Stimulated activated CD4-positive, alpha-beta T cell treated with anti-CD3 and anti-CD28 coated beads, TNF-alpha, amount 100 ng/mL, for 4 hours (primary cell): ENCODE measurements around the gene FOXP1.

ENCODE experiments used
- DNase-seq, 3 experiments: peaks; one replicate each; pipeline ENCODE4 v3.0.0-alpha.2; 2020; ENCODE audit warnings: low read depth in 3 of 3

The FOXP1 gene

DNA sequence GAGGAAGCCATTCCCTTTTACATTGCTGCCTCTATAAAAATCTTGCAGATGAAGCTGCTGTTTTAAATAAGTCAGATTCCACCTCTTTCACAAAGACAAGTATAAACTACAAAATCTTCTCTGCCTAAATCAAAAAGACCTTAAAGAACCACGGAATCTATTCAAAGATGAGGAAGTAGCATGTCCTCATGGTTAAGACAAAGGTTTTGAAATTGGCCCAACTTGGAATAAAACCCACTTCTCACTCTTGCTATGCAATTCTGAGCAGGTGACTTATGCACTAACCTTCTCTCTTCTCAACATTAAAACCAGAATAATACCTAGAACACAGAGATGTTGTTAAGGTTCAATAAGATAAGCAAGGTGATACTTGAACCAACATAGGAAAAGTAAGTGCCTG is 97.6 kb downstream of the FOXP1 start:
- no peak for DNase-seq

DNA sequence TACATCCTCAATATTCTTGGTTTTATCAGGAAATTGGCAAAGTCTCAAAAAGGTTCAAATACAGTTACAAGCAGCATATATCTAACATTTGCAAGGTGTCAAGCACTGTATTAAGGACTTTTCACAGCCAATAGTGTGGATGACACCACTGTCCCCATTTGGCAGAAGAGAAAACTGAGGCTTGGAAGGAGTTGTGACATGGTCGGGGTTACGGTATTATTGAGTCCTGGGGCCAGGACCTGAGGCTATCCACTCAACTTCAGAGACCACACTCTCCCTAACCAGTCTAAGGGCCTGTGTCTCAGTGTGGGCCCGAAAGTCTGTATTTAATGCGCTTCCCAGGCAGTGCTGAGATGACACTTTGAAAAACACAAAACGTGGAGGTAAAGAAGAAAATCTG is 99.1 kb downstream of the FOXP1 start:
- DNase-seq, result no peak

DNA sequence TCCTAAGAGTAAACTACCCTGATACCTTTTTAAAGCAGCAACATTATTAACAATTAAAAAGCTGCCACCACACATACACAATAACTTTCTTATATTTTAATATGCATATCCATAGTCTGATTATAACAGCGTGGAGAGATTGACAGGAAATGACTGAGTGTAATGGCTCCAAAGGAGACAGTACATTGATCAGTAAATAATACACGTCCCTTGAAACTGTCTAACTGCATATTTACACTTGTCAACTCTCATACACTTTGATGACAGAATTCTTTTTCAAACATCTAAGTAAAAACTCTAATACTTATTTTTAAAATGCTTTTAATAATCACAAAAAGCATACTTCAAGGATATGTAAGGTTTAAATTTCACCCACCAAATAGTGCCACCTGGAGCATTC is 99.5 kb downstream of the FOXP1 start:
- no peak for DNase-seq

DNA sequence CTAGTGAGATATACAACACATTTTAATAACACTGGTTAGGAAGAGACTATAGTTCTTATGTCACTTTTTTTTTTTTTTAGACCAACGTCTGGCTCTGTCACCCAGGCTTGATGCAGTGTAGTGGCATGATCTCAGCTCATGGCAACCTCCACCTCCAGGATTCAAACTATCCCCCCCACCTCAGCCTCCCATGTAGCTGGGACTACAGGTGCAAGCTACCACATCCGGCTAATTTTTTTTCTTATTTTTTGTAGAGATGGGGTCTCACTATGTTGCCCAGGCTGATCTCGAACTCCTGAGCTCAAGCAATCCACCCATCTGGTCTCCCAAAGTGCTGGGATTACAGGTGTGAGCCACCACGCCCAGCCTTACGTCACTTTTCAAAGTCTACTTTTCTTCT is 100.8 kb downstream of the FOXP1 start:
- no peak for DNase-seq

DNA sequence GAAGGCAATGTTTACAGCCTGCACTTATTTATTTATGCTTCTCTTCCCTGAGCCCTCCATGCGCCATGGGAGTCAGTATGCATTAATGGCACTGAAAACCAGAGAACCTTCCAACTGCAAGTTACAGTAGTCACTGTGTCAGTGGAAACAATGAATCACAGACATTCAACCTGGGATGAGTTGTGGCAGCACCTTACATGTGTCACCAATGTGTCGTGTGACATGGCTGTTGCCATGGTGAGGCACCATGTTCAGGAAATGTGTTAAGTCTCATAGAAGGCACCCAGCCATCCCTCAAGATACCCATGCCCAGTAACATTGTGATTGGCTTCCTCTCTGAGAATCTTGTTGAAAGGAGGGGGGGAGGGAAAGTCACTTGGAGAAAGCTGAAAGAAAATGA is 105.0 kb downstream of the FOXP1 start:
- DNase-seq, result peak in 2 of 3 experiments; percentile 59

DNA sequence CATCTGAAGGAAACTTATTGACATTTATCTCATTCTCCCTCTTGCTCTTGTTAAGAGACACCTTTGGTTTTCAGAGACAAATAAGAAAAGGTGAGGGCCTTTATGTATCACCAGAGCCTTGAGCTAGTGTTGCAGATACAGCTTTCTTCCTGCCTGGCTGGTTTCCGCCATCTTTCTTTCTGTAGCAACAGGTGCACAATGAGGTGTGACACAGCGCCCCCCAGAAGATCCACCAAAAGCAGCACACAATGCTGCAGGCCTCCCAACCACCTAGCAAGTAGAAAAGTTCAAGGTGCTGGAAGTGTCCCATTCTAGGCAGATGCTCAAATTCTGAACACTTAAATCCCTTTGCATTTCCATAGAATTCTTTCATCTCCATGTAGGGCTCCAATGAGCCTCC is 106.6 kb downstream of the FOXP1 start:
- no peak for DNase-seq

DNA sequence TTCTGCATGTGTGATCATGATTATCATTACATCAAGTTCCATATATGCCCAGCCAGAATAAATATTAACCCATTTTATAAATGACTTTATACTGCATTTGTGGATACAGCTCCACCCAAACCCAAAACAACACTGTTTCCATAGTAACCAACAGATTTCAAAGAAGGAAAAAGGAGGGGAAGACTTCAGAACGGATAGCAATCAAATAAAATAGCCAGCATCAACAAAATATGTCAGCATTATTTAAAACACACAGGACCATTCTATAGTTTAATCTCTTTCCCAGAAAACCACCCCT is 114.4 kb downstream of the FOXP1 start:
- DNase-seq, result no peak

DNA sequence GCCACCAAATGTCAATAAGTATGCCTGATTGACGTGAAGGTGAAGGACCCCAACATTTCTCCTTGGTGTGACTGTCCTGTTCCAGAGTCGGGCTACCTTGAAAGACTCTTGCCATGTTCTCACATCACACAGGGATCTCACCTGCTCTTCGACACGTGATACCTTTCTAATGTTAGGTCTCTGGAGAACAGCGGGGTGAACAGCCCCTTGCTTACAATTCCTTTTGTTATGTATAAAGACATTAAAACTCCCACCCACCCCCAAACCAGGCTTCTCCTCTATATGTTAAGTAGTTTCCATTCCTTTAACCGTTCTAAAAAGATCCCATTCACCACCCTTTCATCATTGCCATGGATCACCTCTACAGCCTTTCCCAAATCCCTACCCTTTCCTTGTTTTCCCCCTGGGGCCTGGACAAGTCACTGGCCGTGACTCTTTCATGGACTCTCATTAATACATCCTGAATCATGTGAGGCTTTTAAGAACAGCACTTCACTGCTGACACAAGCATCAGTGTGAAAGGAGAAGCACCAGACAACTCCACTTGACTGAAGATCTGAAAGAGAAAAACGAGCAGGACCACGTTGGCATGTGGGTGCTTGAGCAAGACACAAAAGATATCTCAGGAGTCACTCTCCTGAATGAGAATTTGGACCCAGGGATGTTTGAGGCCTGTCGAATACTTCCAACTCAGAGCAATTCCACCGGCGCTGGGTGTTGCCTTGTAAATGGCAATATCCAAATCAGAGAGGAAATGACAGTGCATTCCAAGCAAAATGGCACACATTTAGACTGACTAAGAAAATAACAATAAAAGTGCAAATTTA is 115.0 kb downstream of the FOXP1 start:
- no peak for DNase-seq

DNA sequence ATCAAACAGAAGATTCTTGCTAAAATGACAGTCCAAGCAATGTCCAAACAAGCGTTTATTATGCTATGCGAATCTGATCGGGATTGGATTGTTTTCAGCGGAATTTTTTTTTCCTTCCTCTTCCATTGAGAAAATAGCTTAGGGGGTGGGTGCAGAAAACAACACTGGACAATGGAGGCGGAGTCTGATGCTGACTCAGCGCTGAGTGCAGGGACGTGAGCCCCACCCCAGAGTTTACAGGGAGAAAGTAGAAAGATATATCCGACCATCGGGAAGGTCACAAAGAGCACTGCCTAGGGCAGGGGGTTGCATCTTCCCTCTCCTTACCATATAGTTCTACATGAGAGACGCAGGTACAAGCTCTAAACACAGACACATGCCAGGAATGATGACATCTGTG is 117.0 kb downstream of the FOXP1 start:
- DNase-seq, result no peak

DNA sequence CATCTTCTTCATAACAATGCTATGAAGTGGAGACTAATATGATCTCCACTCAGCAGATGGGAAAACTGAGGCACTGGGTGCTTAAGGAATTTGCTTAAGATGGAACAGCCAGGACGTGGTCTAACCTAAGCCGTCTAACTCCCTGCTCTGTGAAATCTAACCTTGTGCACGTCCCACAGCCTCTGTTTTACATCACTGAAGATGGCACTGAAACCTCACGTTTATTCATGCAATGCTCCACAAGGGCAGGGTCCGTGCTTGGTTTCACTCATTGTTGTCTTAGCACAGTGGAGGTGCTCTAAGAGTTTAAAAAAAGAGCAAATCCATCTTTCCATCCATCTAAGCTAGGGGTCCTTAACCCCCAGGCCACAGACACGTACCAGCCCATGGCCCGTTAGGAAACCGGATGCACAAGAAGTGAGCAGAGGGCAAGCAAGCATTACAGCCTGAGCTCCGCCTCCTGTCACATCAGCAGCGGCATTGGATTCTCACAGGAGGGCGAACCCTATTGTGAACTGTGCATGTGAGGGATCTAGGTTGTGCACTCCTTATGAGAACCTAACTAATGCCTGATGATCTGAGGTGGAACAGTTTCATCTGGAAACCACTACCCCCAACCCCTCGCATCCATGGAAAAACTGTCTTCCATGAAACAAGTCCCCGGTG is 118.0 kb downstream of the FOXP1 start:
- DNase-seq, result no peak

DNA sequence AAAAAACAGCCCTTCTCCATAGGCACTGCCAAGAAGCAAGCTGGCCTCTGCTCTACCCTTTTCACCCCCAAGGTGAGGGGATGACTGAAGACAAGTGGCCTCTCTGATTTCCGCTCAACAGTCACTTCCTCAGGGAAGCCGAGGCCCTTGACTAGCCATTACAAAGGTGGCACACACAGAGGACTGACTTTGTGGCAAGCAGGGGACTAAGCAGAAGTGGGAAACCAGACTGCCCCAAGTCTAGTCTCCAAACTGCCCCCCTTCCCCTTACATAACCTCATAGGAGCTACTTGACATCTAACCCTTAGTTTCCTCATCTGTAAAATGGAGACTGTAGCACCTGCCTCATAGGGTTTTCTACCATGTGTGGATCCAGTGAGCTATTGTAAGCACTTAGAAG is 118.9 kb downstream of the FOXP1 start:
- DNase-seq, result no peak

DNA sequence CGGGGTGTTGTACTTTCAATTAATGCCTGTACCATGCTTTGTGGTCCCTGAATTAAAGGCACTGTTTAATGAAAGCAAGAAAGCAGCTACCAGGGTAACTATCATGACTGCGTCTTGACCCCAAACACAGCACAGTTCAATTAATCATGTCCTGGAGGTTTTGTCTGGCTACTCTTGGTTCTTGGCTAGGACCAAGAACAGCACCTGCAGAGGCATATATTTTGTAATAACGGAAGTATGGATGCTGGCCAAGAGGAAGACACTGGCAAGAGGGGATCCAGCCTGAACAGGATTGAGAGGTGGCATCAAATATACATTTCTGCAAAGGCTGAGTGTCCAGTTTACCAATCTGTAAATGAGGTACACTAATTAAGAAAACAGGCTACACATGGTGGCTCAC is 119.9 kb downstream of the FOXP1 start:
- DNase-seq, result no peak

DNA sequence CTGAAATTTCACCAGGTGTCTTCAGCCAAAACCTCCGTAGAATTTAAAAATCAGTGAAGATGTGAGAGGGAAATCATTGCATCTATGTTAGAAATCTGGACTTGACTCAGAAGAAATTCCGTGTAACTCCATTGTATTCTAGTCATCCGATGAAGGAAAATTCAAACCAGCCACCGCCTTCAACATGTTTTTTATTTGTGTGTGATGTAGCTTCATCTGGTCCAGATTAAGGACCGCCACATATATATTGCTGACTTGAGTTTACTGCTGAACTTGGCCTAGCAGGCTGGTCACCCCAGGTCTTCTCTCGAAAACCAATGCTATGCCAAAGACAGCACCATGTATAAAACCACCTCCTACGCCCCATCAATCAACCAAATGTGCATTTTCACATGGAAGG is 120.9 kb downstream of the FOXP1 start:
- DNase-seq, result no peak

DNA sequence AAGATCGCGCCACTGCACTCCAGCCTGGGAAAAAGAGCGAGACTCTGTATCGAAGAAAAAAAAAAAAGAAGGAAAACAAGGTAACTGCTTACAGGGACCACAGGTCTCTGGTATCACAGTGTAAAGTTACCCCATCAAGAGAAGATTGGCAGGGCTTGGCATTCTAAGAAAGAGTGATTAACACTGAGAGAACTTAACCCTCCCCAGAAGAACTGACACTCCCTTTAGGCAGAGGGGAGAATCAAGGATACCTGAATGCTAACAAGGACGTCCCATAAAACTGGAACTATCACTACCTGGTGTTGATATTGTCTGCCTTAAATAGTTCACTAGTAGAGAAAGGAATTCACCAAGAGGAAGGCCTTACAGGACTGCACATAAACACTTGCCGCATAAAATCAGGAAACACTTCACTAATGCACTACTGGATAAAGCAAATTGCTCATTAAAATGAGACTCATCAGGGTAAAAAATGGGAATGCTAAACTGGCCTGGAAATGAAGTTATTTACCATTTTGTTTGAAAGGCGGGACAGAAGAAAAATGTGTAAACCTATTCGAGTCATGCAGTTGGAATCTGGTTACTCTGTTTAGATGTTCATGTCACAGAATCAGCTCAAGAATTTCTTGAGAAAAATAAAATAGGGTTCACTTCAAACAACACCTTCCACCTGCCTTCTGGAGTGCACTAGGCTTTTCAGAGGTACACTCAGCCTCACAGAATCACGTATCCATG is 121.6 kb downstream of the FOXP1 start:
- DNase-seq, result no peak

DNA sequence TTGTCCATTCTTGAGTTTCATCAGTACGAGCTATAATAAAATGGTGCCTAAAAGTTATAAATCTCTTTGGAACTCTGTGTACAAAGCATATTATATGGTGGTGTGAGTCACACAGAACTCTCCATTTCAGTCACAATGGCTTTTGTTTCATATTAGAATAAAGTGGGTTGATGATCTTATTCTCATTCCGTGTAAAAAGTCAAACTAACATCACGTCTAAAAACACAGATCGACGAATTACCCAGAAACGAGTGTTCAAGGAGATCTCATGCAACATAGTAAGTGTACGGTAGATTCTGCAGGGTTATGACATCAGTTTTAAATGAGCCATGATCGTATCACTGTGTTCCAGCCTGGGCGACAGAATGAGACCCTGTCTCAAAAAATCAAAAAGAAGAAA is 122.4 kb downstream of the FOXP1 start:
- no peak for DNase-seq

DNA sequence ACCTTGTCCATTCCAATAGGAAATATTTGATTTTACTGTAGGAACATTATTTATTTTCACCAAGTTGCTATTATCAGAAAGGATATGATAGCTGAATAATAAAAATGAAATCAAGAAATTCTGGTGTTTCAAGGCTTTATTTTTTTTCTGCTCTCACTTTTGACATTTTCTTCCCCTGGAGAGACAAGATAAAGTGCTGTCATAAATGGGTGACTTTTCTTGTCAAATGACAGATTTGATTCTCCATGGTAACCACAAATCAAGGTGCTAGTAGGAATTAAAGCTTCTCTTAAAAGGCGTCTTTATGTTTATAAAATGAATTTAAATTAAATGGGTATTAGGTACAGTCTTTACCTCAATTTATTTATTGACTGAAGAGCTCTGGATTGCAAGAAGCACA is 124.6 kb downstream of the FOXP1 start:
- no peak for DNase-seq

DNA sequence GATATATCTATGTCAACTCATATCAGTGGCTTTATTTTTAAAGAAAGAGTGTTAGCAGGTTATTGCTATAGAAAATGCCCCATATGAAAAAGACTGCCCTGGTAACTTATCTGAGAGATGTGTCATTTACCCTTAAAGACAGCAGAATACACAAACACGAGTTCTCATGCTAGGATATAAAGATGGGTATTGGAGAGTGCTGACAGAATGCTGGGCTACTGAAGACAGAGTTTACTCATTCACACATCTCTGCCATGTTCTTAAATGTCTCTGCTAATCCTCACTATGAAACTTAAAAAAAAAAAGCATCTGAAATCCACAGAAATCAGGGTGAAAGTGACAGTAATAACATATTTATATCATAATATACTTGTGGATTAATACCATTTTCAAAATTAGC is 126.7 kb downstream of the FOXP1 start:
- no peak for DNase-seq

DNA sequence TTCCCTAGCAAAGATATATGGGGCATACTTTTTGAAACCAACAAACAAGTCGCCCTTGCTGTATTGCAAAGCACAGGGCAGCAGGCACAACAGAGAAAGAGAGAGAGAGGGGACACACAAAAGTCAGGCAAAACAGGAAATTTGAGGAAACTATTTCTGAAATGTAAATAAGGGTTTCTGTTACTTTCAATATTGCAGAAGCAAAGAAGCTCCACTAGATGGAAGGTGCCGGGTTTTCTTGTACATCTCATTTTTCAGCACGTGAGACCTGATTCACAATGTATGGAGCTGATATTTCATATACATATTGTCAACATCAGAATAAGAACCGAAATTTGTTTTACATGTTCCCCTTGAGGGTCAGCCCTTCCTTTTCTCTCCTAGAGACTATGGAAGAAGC is 127.4 kb downstream of the FOXP1 start:
- no peak for DNase-seq

DNA sequence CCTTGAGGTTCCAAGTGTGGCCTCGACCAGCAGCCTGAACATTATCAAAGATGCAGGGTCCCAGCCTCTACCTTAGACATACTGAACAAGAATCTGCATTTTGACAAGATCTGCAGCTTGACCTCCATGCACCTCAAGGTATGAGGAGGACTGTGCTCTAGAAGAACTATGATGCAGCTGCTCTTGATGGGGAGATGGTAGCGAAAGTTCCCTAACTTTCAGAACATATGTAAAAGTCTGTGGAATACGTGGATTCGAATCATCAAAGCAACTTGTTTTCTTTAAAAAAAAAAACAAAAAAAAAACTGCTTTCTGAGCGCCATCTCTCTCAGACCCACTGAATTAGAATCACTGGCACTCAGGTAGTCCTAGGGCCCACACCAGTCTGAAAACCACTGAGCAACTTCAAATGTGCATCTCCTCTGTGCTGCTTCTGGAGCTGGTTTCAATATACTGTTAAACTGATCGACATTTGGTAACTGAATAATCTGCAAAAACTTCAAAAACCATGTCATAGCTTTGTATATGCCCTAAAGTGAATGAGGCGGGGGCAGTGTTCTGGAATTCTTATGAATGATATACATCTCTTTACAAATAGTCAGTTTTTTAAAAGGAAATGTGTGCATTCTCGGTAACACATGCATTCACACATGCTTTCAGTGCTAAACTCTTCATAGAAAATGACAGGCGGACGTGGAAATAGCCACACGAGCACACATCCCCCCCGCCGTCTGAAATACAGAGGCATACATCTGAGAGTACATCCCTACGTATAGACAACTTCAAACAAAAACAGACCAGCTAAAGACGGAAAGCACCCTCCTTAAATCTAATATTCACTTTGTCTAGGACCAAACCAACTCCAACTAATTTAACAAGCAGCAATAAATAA is 128.8 kb downstream of the FOXP1 start:
- DNase-seq, result no peak

DNA sequence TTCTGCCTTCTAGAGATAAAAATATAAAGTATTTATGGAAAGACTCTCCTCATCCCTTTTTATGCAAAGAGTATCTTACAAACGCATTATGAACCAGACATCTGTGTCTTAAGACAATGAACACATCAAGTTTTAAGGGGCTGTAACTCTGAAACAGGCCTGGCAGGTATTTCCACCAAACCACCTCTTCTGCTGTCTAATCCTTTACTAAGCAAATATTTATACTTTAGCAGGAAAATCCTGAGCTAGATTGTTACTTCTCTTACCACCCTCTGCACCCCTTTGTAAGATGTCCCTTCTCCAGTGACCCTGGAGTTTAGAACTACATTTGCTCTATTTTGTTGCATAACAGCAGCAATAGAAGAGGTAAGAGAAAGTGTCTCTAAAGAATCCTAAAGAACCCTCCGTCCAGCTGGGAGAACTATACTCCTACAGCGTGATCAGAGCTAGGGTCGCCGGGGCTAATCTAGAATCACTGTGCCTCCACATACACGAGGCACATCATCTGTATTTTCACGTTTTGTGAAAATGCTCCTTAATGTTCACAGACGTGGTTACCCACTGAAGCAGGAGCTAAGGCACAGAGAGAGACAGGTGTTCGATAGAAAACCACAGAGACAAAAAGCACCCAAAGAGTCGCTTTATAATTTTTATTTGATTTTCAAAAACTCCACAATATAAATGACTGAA is 129.6 kb downstream of the FOXP1 start:
- no peak for DNase-seq

DNA sequence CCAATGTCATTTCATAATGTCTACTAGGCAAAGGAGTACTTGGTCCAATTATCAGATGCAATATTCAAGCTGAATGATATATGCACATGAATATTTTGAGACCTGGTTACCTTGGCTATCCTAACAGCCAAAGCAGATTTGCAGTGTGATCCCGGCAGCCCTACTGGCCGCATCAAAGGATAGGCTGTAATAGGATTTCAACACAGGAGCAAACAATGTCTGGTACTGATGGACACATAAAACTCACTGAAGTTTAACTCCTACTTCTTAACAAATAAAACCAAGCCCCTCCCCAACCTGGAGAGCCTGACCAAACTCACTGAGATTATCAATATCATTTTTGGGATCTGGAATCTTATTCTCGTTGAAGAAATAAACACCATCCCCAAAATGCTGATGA is 130.2 kb downstream of the FOXP1 start:
- DNase-seq, result no peak

DNA sequence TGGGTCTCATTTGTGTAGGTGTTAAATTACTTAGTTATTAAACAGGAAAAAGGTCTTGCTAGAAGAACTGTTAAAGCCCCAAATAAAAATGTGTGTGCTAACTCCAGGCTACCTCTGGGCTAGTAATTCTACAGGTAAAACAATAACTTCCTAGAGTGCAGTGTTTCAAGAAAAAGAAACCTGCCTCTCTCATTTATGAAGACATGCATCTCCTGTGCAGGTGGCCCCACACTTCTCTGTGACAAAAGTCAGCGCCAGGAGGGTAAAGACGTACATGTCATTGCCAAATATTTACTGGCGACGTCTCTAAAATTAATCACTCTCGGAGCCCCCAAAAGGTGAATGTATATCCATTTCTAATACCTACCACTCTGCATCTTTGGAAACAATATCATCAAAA is 131.7 kb downstream of the FOXP1 start:
- no peak for DNase-seq
